ENCODE measurements around the gene FMN1. TPM values are rescaled to one million over a fixed set of nuclear protein-coding genes. Genes with fewer than 3 reads are reported as not detected.

Gene FMN1
- total RNA-seq, 1 experiment from 2014 or later, result 4.5 TPM

GRCh38 chr15:32716915-32717425, 477.5 kb downstream of the FMN1 start:
- DNase-seq (ENCODE audit: low spot score), result no peak
- Mint-ChIP-seq H3K27me3 (ENCODE audit: low read depth) (peaks cover 92% of the 10 kb centered on the region), H3K4me1 (peaks cover 29% of the 10 kb centered on the region), H3K36me3 (no peaks in the 10 kb centered on the region), H3K4me3 (peak overlapping the region; percentile 68), H3K27ac (no peak overlapping the region), H3K9me3 (no peaks in the 10 kb centered on the region)
- peak; percentile 12 for ATAC-seq
- TF ChIP-seq ETV6 (CRISPR knock-in tag; IDR thresholded peaks at IDR 0.05) (no peak), NFATC4 (CRISPR knock-in tag; IDR thresholded peaks at IDR 0.05) (no peak), ZNF232 (CRISPR knock-in tag; IDR thresholded peaks at IDR 0.05) (no peak), MLX (CRISPR knock-in tag; IDR thresholded peaks at IDR 0.05) (no peak), USF2 (CRISPR knock-in tag; IDR thresholded peaks at IDR 0.05) (no peak), CREM (CRISPR knock-in tag; IDR thresholded peaks at IDR 0.05) (no peak), ELF4 (CRISPR knock-in tag; IDR thresholded peaks at IDR 0.05; ENCODE audit: low read depth) (no peak)
- ChIA-PET CTCF (interaction anchor here (1.2 kb wide), 1 partner anchor 236 kb away, joined by 3 read pairs; no protein-coding TSS in a partner anchor), POLR2A (no interaction called here)

GRCh38 chr15:32716216-32716914, 478.1 kb downstream of the FMN1 start:
- CTCF ChIA-PET, result interaction anchor here (1.2 kb wide), 1 partner anchor 237 kb away, joined by 3 read pairs; no protein-coding TSS in a partner anchor
- Mint-ChIP-seq H3K27me3 (ENCODE audit: low read depth) (peaks cover 86% of the 10 kb centered on the region), H3K4me1 (peaks cover 29% of the 10 kb centered on the region), H3K36me3 (no peaks in the 10 kb centered on the region), H3K9me3 (no peaks in the 10 kb centered on the region), H3K27ac (no peak overlapping the region), H3K4me3 (peak overlapping the region; percentile 68)
- POLR2A ChIA-PET, result no interaction called here
- DNase-seq (ENCODE audit: low spot score) (no peak), ATAC-seq (no peak)
- TF ChIP-seq USF1 (CRISPR knock-in tag; IDR thresholded peaks at IDR 0.05), result no peak
- no peak for TF ChIP-seq MLX (CRISPR knock-in tag; IDR thresholded peaks at IDR 0.05)
- TF ChIP-seq ZNF281 (CRISPR knock-in tag; IDR thresholded peaks at IDR 0.05), result no peak
- TF ChIP-seq ZMAT4 (CRISPR knock-in tag; IDR thresholded peaks at IDR 0.05), result no peak
- TF ChIP-seq ZNF138 (CRISPR knock-in tag; conservative IDR thresholded peaks at IDR 0.05), result no peak
- TF ChIP-seq ZNF423 (CRISPR knock-in tag; IDR thresholded peaks at IDR 0.05), result no peak
- no peak for TF ChIP-seq NFYB (CRISPR knock-in tag; conservative IDR thresholded peaks at IDR 0.05; ENCODE audit: low read depth)
- TF ChIP-seq ERG (CRISPR knock-in tag; IDR thresholded peaks at IDR 0.05), result no peak
- TF ChIP-seq CBFB (CRISPR knock-in tag; IDR thresholded peaks at IDR 0.05; ENCODE audit: low read depth), result no peak
- no peak for TF ChIP-seq E2F4 (CRISPR knock-in tag; IDR thresholded peaks at IDR 0.05; ENCODE audit: borderline replicate concordance, low read depth)
- no peak for TF ChIP-seq PREB (CRISPR knock-in tag; IDR thresholded peaks at IDR 0.05; ENCODE audit: borderline replicate concordance)
- no peak for TF ChIP-seq MYBL2 (CRISPR knock-in tag; IDR thresholded peaks at IDR 0.05)
- no peak for TF ChIP-seq NFE2L1 (CRISPR knock-in tag; IDR thresholded peaks at IDR 0.05)
- no peak for TF ChIP-seq ELF4 (CRISPR knock-in tag; IDR thresholded peaks at IDR 0.05; ENCODE audit: low read depth)
- no peak for TF ChIP-seq PRRX2 (CRISPR knock-in tag; IDR thresholded peaks at IDR 0.05)
